ENCODE data around the gene RFTN1. TPM values are rescaled to one million over a fixed set of nuclear protein-coding genes. Genes with fewer than 3 reads are reported as not detected.

Gene RFTN1
- total and polyA plus RNA-seq, 2 donors (not counting 3 experiments of a cell fraction or from before 2014, with no cell fraction given), result 40.3 to 43.3 TPM

DNA sequence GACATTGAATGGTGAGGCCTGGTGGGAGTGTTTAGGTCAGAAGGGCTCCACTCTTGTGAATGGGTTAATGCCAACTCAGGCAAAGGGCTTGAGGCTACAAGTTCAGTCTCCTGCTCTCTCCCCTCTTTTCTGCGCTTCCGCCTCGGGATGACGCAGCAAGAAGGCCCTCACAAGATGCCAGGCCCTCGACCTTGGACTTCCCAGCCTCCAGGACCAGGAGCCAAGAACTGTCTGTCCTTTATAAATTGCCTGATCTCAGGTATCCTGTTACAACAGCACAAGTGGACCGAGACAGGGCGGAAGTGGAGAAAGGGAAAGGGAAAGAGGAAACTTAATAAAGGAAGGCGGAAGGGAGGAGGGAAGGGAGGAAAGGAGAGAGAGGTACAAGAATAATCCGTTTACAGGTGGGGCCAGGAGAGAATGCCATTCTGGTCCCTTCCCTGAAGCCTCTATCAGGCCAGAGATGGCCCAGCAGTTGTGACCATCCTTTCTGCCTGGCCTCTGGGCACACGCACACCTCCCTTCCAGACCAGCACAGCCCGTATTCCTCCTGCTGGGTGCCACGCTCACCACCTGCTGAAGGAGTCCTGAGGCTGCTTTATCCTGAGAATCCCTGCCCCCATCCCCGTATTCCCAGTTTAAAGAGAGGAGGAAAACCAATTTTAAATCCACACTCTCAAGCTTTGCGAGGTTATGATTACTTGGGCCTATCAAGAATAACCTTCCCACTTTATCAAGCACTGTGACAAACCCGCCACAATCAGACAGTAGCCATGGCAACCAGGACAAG is 184.3 kb downstream of the RFTN1 start:
- Histone ChIP-seq H3K36me3 (ENCODE audit: control insufficient read depth in 2 of 2, extremely low read depth in 1 of 2, insufficient read depth in 2 of 2, low read length in 2 of 2) (peaks cover 0 to 4% of the 10 kb centered on the region in 2 experiments), H3K79me2 (ENCODE audit: control insufficient read depth, insufficient read depth, low read length) (no peaks in the 10 kb centered on the region), H3K27me3 (ENCODE audit: control insufficient read depth in 2 of 2, insufficient read depth in 2 of 2, low read length in 2 of 2) (no peaks in the 10 kb centered on the region), H3K9ac (replicated peaks; ENCODE audit: extremely low read depth, insufficient read depth, low read length) (no peak overlapping the region), H3K27ac (ENCODE audit: insufficient read depth, low read depth, low read length) (no peak overlapping the region), H3K4me3 (replicated peaks in 1 of 3; ENCODE audit: insufficient read depth in 1 of 3, low read depth in 1 of 3, low read length in 3 of 3) (no peak overlapping the region), H3K4me1 (ENCODE audit: control insufficient read depth, extremely low read depth, insufficient read depth, low read length) (no peaks in the 10 kb centered on the region), H3K9me1 (replicated peaks; ENCODE audit: control insufficient read depth, extremely low read depth, insufficient read depth, low read length) (no peaks in the 10 kb centered on the region), H3K4me2 (ENCODE audit: insufficient read depth, low read length) (no peak overlapping the region), H3K9me3 (replicated peaks; ENCODE audit: control insufficient read depth, insufficient read depth, low read length) (no peaks in the 10 kb centered on the region), H4K20me1 (replicated peaks; ENCODE audit: control insufficient read depth, extremely low read depth, insufficient read depth, low read length) (no peaks in the 10 kb centered on the region), H2AFZ (ENCODE audit: low read depth, low read length) (no peak overlapping the region)
- dilution Hi-C loops (cut with MboI; ENCODE audit: extremely low pct_ligation_motif_present, low sequenced_read_pairs) (no loop called here), intact Hi-C loops (cut with micrococcal nuclease) (no loop called here)
- TF ChIP-seq EZH2 (IDR thresholded peaks at IDR 0.05; ENCODE audit: borderline replicate concordance, low read depth, low read length, severe bottlenecking) (no peak), CTCF (IDR thresholded peaks at IDR 0.05; ENCODE audit: extremely low read depth in 1 of 2, insufficient read depth in 1 of 2, low read depth in 1 of 2, low read length in 2 of 2) (no peak), FOS (IDR thresholded peaks at IDR 0.05; ENCODE audit: borderline replicate concordance, insufficient read depth, low read length) (no peak), MAX (IDR thresholded peaks at IDR 0.05; ENCODE audit: insufficient read depth, insufficient read length) (no peak), GATA2 (IDR thresholded peaks at IDR 0.05; ENCODE audit: insufficient read depth, insufficient read length, low read depth, low read length) (no peak), POLR2AphosphoS5 (IDR thresholded peaks at IDR 0.05; ENCODE audit: insufficient read depth, low read depth, low read length) (no peak), POLR2A (IDR thresholded peaks at IDR 0.05; ENCODE audit: low read depth, low read length) (no peak), MYC (IDR thresholded peaks at IDR 0.05; ENCODE audit: low read depth, low read length) (no peak), JUN (IDR thresholded peaks at IDR 0.05; ENCODE audit: borderline replicate concordance, insufficient read depth, insufficient read length, low read depth) (no peak)
- DNase-seq (ENCODE audit: low read depth, low spot score) (no peak), FAIRE-seq (no peak)
- ChIA-PET CTCF (interaction anchor here (1.3 kb wide), 1 partner anchor 183 kb away, joined by 3 read pairs; no protein-coding TSS in a partner anchor), POLR2A (no interaction called here)
- BruUV-seq (replicated peaks), result no TSS peak
